GM18909 (cell line): Measurements from ENCODE around the gene CLEC4M.
A peak's percentile ranks its signal among the peaks of the same experiment; 100 is the strongest.
"Not testable (repeated sequence)": the region's sequence is repeated elsewhere in the genome, so short reads cannot be mapped to it uniquely, and the experiment has no call there.

Experiments
- ATAC-seq: cut with Tn5 transposase; IDR thresholded peaks from one replicate; pipeline ENCODE4 v1.9.1; 2021; ENCODE audit warnings: mild to moderate bottlenecking; ENCODE audit not compliant: unreplicated experiment, poor library complexity

CLEC4M gene

GRCh38 chr19:7739801-7740681 is 23.0 kb upstream of the CLEC4M start:
- ATAC-seq = no peak

GRCh38 chr19:7740682-7741054 is 22.4 kb upstream of the CLEC4M start:
- no peak for ATAC-seq

DNA sequence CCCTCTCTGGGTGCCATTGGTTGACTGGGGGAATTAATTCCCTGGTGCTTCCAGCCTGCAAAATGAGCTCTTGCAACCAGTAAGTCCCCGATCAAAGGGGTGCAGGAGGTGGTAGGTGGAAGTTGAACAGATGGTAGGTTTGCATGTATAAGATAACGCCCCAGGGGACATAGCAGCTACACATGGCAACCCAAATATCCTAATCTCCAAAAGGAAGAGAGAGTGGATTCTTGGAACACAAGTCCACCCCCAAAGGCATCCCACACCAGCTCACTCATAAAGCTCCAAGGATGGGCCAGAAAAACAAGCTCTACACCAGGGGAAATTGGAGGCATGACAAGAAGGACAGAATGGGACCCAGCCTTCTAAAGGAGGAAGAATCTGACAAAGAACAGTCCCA is 20.5 kb upstream of the CLEC4M start:
- no peak for ATAC-seq

DNA sequence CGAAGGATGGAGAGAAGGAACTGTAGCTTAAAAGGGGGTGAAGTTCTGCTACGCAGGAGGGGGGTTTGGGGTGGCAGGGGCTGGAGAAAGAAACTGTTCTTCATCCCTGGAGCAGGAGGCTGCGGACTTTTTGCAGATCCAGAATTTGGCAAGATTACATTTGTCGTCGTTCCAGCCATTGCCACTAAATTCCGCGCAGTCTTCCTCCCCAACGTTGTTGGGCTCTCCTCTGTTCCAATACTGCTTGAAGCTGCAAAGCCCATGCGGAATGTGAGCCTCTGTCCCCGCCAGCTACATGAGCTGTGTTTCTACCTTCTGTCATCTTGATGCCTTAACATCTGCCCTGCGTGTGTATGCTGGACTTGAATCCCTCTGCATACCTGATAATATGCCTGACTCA is 20.1 kb upstream of the CLEC4M start:
- ATAC-seq = no peak

GRCh38 chr19:7743425-7743841 is 19.6 kb upstream of the CLEC4M start:
- peak; percentile 66 for ATAC-seq

- ATAC-seq = no peak
Observed at GRCh38 chr19:7744199-7744786, 18.8 kb upstream of the CLEC4M start.

DNA sequence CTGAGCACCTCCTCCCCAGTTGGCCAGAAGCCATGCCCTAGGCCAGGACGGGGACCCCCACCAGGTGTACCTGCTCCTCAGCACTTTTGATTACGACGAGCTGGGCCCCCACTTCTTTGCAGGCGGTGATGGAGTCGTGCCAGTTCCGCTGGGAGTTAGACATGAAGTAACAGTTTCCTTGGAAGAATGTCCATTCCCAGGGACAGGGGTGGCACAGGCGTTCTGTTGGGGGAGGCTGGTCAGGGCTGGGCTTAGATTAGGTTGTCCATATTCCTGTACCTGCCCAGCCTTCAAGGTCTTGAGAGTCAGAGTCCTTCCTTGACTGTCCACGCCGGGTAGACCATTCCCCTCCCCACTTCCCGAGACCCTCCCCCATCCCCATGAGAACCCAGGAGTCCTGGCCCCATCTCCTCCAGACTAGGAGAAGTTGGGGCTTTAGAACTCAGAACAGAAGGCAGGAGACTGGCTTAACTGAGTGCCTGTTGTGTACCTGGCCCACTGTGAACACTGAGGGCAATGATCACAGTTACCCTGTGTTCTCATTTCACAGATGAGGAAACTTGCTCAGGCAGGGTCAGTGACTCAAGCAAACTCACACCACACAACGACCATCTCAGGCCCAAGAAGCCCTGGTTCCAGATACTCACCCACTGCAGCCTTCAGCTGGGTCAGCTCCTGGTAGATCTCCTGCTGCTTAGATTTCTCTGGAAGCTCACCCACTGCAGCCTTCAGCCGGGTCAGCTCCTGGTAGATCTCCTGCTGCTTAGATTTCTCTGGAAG is 18.0 kb upstream of the CLEC4M start:
- ATAC-seq = no peak

- ATAC-seq = not testable (repeated sequence)
Observed at GRCh38 chr19:7746306-7746705, 16.7 kb upstream of the CLEC4M start.

GRCh38 chr19:7746903-7747884 is 15.8 kb upstream of the CLEC4M start, which contains the start of gene CD209:
CD209 (minus strand) TSS chr19:7747534; CDS start chr19:7747511, 23 bp downstream.
- no peak for ATAC-seq

- ATAC-seq = no peak
Observed at GRCh38 chr19:7748171-7748570, 14.9 kb upstream of the CLEC4M start.

- no peak for ATAC-seq
Observed at GRCh38 chr19:7748756-7749155, 14.3 kb upstream of the CLEC4M start.

GRCh38 chr19:7751157-7751783 is 11.8 kb upstream of the CLEC4M start:
- ATAC-seq = no peak

DNA sequence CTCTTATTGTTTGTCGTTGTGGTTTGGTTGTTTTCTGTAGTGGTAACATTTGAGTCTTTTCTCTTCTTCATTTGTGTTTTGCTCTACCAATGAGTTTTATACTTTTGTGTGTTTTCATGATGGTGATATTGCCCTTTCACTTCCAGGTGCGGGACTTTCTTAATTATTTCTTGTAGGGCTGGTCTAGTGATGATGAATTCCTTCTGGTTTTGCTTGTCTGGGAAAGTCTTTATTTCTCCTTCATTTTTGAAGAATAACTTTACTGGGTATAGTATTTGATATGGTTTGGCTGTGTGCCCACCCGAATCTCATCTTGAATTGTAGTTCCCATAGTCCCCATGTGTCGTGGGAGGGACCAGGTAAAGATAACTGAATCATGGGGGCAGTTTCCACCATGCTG is 6.8 kb upstream of the CLEC4M start:
- no peak for ATAC-seq

- ATAC-seq = no peak
Observed at GRCh38 chr19:7757358-7757757, 5.7 kb upstream of the CLEC4M start.

DNA sequence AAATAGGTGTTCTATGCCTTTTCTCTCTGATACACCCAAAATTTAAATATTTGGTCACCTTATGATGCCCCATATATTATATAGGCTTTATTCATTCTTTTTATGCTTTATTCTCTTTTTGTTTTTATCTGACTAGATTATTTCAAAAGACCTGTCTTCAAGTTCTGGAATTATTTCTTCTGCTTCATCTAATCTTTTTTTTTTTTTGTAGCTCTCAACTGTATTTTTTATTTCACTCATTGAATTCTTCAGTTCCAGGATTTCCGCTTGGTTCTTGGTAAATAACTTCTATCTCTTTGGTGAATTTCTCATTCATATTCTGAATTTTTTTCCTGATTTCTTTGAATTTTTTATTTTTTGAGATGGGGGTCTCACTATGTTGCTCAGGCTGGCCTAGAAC is 3.9 kb upstream of the CLEC4M start:
- ATAC-seq = no peak

DNA sequence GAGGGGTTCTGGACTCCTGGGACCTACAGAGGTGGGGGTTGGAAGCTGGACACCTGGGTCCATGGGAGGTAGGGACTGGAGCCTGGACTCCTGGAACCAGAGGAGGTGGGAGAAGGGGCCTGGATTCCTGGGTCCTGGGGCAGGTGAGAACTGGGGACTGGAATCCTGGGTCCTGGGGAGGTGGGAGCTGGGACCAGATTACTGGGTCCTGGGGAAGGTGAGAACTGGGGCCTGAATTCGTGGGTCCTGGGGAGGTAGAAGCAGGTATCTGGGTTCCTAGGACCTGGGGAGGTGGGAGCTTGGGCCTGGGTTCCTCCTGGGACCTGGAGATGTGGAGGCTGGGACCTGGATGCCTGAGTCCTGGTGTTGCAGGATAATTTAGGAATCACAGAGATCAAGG is 653 bp downstream of the CLEC4M start:
- no peak for ATAC-seq

GRCh38 chr19:7764157-7764556 is 1.1 kb downstream of the CLEC4M start:
- ATAC-seq = not testable (repeated sequence)

- ATAC-seq = not testable (repeated sequence)
Observed at GRCh38 chr19:7765043-7765442, 2.0 kb downstream of the CLEC4M start.

- ATAC-seq = no peak
Observed at GRCh38 chr19:7766535-7766934, 3.5 kb downstream of the CLEC4M start.
